ENCODE measurements around the gene AGXT2.

AGXT2 gene

GRCh38 chr5:35091704-35092103 is 44.0 kb upstream of the AGXT2 start:
- TF ChIP-seq CTCF (IDR thresholded peaks at IDR 0.05), result no peak
- H3K4me1 ChIP-seq (ENCODE audit: control insufficient read depth in 1 of 2, insufficient read depth in 1 of 2, low read depth in 1 of 2, low read length in 1 of 2), result no peaks in the 10 kb centered on the region
- no peak overlapping the region for H3K27ac ChIP-seq
- H3K9me3 ChIP-seq, result no peaks in the 10 kb centered on the region
- H3K4me3 ChIP-seq (ENCODE audit: low read depth in 1 of 2, low read length in 1 of 2), result no peak overlapping the region
- no peaks in the 10 kb centered on the region for H3K36me3 ChIP-seq
- peaks cover 4% of the 10 kb centered on the region for H3K27me3 ChIP-seq

GRCh38 chr5:35089334-35090314 is 41.9 kb upstream of the AGXT2 start:
- Histone ChIP-seq H3K36me3 (no peaks in the 10 kb centered on the region), H3K27me3 (peaks cover 4% of the 10 kb centered on the region), H3K27ac (no peak overlapping the region), H3K4me3 (ENCODE audit: low read depth in 1 of 2, low read length in 1 of 2) (no peak overlapping the region), H3K9me3 (no peaks in the 10 kb centered on the region), H3K4me1 (ENCODE audit: control insufficient read depth in 1 of 2, insufficient read depth in 1 of 2, low read depth in 1 of 2, low read length in 1 of 2) (no peaks in the 10 kb centered on the region)
- TF ChIP-seq CTCF (IDR thresholded peaks at IDR 0.05), result no peak

DNA sequence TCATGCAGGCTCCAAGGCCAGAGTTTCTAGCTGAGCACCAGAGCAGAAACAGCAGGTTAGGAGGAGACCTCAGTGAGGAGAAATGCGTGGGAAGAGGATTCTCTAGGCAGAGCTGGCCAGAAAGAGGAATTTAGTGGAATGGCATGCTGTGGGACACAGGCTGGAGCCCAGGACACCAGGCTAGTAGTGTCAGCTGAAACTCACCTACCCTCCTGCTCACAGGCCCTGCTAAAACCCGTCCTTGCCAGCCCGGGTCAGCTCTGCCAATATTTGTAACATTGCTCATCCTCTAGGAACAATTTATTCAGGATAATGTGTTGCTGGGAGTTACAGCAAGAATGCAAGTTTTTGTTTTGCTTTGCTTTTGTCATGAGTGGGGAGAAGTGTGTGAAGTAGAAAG is 40.2 kb upstream of the AGXT2 start:
- Histone ChIP-seq H3K9me3 (no peaks in the 10 kb centered on the region), H3K27ac (no peak overlapping the region), H3K4me3 (ENCODE audit: low read depth in 1 of 2, low read length in 1 of 2) (no peak overlapping the region), H3K36me3 (no peaks in the 10 kb centered on the region), H3K27me3 (peaks cover 4% of the 10 kb centered on the region), H3K4me1 (ENCODE audit: control insufficient read depth in 1 of 2, insufficient read depth in 1 of 2, low read depth in 1 of 2, low read length in 1 of 2) (no peaks in the 10 kb centered on the region)
- TF ChIP-seq CTCF (IDR thresholded peaks at IDR 0.05), result no peak

DNA sequence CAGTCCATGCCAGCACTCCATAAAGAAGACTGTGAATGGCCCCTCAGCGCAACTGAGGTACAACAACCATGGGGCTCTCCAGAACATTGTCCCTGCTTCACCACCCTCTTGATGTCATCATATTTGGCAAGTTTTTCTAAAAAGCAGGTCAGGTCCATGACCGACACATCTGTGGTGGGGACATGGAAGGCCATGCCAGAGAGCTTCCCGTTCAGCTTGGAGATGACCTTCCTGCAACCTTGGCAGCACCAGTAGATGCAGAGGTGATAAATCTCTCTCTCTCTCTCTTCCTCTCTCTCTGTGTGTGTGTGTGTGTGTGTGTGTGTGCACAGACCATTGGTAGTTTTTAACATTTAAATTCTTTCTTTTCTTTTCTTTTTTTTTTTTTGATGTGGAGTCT is 35.4 kb upstream of the AGXT2 start:
- Histone ChIP-seq H3K27me3 (peaks cover 4% of the 10 kb centered on the region), H3K4me3 (ENCODE audit: low read depth in 1 of 2, low read length in 1 of 2) (no peak overlapping the region), H3K4me1 (ENCODE audit: control insufficient read depth in 1 of 2, insufficient read depth in 1 of 2, low read depth in 1 of 2, low read length in 1 of 2) (no peaks in the 10 kb centered on the region), H3K9me3 (no peaks in the 10 kb centered on the region), H3K36me3 (no peaks in the 10 kb centered on the region), H3K27ac (no peak overlapping the region)
- no peak for TF ChIP-seq CTCF (IDR thresholded peaks at IDR 0.05)

DNA sequence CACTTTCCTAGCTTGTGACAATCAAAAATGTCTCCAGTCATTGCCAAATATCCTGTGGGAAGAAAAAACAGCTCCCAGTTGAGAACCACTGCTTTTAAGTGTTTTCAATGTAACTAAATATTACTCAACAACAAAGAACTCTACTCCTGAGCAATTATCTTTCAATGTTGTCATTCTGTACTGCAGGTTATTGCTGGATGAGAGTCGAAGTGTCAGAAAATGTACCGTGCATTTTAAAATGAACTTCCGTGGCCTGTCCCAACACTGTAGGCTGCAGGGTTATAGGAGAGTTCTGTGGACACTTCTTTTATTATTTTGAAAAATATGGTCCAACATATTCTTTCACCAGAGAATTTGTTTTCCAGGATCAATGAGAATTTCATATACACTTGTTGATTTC is 34.8 kb upstream of the AGXT2 start:
- Histone ChIP-seq H3K4me3 (ENCODE audit: low read depth in 1 of 2, low read length in 1 of 2) (no peak overlapping the region), H3K27ac (no peak overlapping the region), H3K27me3 (peaks cover 1% of the 10 kb centered on the region), H3K9me3 (no peaks in the 10 kb centered on the region), H3K36me3 (no peaks in the 10 kb centered on the region), H3K4me1 (ENCODE audit: control insufficient read depth in 1 of 2, insufficient read depth in 1 of 2, low read depth in 1 of 2, low read length in 1 of 2) (no peaks in the 10 kb centered on the region)
- TF ChIP-seq CTCF (IDR thresholded peaks at IDR 0.05), result no peak

All from neutrophil (primary cell).